Left lobe of liver (tissue), 2 donors: ENCODE measurements around the gene DISC1. TPM values are rescaled to one million over a fixed set of nuclear protein-coding genes. Genes with fewer than 3 reads are reported as not detected.

Experiments used
- ATAC-seq: fragments of 200-7000 bp; cut with Tn5 transposase; one replicate; pipeline ENCODE4 v1.9.1; 2020; ENCODE audit warnings: mild to moderate bottlenecking, moderate library complexity
- DNase-seq: peaks from one replicate; pipeline ENCODE4 v3.0.0-alpha.2; 2020; ENCODE audit warnings: low spot score
- total RNA-seq: library from RNA; stranded (reverse); gene quantifications from one replicate; pipeline ENCODE4 v1.2.1, GENCODE V29; 2021
- donor health status: DM: no; HTN: no; CAD: no; lungs with moderate emphysema.
- donor health status: DM: no; HTN: yes; CAD: no.

DISC1 gene
- total RNA-seq, 1 donor from 2014 or later: 1.8 TPM

- no peak for ATAC-seq
- no peak for DNase-seq
Observed at GRCh38 chr1:231694075-231694431, 67.5 kb downstream of the DISC1 start.

- peak; percentile 47 for ATAC-seq
Observed at GRCh38 chr1:231694465-231695077, 68.0 kb downstream of the DISC1 start.

GRCh38 chr1:231695439-231696255 is 69.1 kb downstream of the DISC1 start:
- DNase-seq (no peak), ATAC-seq (no peak)

More at GRCh38 chr1:231694465-231695077, 68.0 kb downstream of the DISC1 start:
- no peak for DNase-seq

DNA sequence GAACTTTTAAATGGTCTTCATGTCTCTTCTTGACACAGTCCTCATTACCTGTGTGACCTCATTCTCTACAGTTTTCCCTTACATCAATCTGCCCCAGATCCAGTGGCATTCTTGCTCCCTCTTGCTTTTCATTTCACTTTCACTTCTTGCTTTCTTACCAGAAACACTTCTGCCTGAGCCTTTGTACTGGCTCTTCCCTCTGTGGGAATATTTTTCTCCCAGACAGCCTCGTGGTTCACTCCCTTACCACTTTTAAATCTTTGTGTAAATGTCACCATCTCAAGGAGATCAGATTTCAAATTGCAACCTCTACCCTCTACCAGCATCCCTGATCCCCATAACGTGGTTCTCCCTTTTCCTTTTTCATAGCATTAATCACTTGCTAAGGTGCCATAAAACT is 73.2 kb downstream of the DISC1 start:
- ATAC-seq (no peak), DNase-seq (no peak)

GRCh38 chr1:231701306-231701705 is 74.7 kb downstream of the DISC1 start:
- ATAC-seq: no peak

GRCh38 chr1:231702331-231702730 is 75.7 kb downstream of the DISC1 start:
- ATAC-seq (no peak), DNase-seq (no peak)

More at GRCh38 chr1:231701306-231701705, 74.7 kb downstream of the DISC1 start:
- no peak for DNase-seq

- DNase-seq (no peak), ATAC-seq (no peak)
Observed at GRCh38 chr1:231702804-231703203, 76.2 kb downstream of the DISC1 start.

DNA sequence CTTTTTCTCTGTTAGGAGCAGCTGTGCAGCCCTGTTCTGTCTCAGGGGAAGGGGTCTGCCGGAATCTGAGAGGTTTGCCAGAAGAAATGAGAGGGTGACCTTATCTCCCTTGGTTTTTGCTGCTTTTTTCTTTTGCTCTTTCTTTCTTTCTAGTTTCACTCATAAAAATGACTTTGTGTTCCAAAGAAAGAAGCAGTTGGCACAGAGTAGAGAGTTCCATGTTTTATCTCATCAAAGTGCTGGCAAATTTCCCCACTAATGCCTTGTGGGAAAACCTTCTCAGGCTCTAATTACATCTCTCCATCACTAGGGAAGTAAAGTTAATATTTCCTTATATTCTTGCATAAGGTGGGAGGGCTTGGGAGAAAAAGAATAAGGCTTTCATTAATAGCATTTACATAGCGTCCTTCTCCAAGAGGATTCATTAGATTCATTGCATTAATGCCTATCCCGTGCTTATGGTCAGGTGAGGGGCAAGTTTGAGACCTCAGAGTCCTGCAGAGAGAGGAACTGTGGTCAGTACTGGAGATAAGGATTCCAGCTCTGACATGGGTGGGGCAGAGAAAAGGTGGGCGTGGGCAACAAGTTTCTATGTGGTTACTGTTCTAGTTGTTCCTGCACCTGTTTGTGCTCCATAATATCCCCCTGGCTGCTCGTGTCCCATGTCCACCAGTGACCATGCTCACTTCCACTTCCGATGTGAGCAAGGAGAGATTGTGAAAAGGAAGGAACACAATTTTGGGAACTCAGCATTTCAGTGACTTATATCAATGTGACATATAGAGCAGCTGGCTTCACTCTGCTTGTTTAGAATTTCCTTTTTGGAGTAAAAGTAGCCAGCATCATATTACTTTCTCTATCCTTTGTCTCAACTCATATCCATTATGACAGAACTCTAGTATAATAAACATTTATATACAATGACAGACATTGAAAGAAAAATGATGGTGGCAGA is 79.5 kb downstream of the DISC1 start:
- DNase-seq (no peak), ATAC-seq (no peak)

DNA sequence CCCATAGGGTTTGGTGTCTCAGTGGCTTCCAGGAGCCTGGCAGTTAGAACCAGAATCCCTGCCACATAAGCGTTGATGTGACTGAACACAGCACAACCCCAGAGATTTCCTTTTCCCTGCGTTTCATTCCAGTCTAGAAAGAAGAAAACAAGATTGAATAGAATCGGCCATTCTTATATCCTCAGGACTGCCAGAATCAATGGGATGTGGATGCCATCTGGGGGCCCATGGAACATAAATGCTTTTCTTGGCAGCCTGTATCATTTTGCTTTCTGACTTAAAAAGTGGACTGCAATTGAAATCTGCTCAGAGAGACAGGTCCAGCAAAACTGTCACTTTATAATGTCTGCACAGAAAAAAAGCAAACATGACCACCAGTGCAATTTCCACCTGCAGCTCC is 80.3 kb downstream of the DISC1 start:
- ATAC-seq (no peak), DNase-seq (no peak)

- ATAC-seq (no peak), DNase-seq (no peak)
Observed at GRCh38 chr1:231707407-231707806, 80.8 kb downstream of the DISC1 start.

GRCh38 chr1:231708394-231708793 is 81.8 kb downstream of the DISC1 start:
- DNase-seq: no peak

DNA sequence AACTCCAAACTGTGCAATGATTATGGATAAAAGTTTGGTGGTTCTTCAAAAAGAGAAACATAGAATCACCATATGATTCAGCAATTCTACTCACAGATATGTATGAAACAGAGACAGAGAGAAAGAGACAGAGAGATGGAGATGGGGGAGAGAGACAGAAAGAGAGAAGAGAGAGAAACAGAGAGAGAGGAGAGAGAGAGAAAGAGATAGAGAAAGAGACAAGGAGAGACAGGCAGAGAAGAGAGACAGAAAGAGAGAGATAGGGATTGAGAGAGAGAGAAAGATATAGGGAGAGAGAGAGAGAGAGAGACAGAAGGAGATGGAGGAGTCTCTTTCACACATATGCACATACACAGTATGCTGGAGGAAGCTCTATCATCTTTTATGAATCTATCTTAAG is 87.8 kb downstream of the DISC1 start:
- no peak for DNase-seq
- no peak for ATAC-seq

More at GRCh38 chr1:231708394-231708793, 81.8 kb downstream of the DISC1 start:
- ATAC-seq: no peak

- ATAC-seq: no peak
- no peak for DNase-seq
Observed at GRCh38 chr1:231715816-231716722, 89.5 kb downstream of the DISC1 start.

GRCh38 chr1:231716879-231717278 is 90.3 kb downstream of the DISC1 start:
- DNase-seq (no peak), ATAC-seq (no peak)

- ATAC-seq: no peak
- no peak for DNase-seq
Observed at GRCh38 chr1:231719485-231720183, 93.0 kb downstream of the DISC1 start.

DNA sequence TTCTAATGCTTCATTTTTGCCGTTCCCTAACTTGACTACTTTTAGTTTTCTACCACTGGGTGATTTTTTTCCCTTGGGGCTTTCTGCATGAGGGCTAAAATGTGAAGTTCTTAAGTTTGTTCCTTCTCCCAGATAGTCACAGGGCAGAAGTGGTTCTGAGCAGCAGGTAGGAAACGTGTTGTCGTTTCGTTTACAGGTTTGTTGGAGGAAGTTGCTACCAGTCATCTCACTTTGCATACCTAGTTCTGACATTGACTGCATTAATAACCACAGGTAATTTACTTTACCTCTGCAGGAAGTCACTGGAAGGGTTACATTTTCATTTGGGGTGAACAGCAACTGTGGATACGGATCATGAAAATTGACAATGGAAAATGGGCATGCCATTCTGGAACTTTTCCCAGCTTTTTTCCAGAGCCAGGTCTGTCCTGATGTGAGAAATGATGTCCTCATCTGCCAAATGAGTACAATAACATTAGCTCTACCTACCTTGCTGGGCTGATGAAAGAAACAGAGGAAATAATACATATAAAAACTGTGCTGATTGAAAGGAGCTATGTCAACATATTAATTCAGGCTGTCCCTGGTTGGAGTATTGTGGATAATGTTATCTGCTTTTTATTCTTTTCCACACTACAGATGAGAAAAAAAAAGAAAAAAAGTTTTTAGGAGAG is 94.2 kb downstream of the DISC1 start:
- no peak for ATAC-seq
- DNase-seq: no peak

GRCh38 chr1:231721436-231721835 is 94.8 kb downstream of the DISC1 start:
- ATAC-seq (no peak), DNase-seq (no peak)

DNA sequence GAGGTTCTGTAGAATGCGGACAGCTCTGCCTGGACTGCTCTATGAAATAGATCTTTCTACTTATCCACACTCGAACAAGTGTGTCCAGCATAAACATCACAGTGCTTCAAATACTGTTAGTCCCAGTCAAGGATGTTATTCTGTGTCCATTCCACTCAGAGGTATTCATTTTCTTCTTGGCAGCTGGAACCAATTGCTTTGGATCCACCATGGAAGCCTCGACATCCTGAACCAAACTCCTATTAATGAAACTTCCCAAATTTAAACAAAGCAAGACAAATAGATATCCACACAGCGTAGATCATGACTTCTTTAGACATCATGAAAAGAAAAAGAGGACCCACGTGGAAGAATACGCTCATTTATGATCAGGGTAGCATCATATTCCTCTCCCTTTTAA is 95.8 kb downstream of the DISC1 start:
- ATAC-seq: no peak
- no peak for DNase-seq

GRCh38 chr1:231723146-231723545 is 96.6 kb downstream of the DISC1 start:
- ATAC-seq (no peak), DNase-seq (no peak)
